Measurements from ENCODE around the gene ASIC2. TPM values are rescaled to one million over a fixed set of nuclear protein-coding genes. Genes with fewer than 3 reads are reported as not detected.

Gene ASIC2
- total RNA-seq = not detected in 2 replicates

GRCh38 chr17:33292981-33293867 is at the start of gene ASIC2:
TSS of gene ASIC2 (minus strand) at chr17:33293295.

Measured in cardiac ventricle fibroblast (primary cell).